Umbilical cord (tissue), 2 donors: ENCODE data around the gene CDC42BPG. TPM values are rescaled to one million over a fixed set of nuclear protein-coding genes. Genes with fewer than 3 reads are reported as not detected.
"Not testable (repeated sequence)": the region's sequence is repeated elsewhere in the genome, so short reads cannot be mapped to it uniquely, and the experiment has no call there.

ENCODE experiments used
- DNase-seq: peaks from one replicate; pipeline ENCODE4 v3.0.0-alpha.2; 2015; ENCODE audit warnings: low spot score
- total RNA-seq: library from RNA; depleted of rRNA; stranded (reverse); fragments of >200 nt; gene quantifications from one replicate; pipeline ENCODE4 v1.2.3, GENCODE V29; 2014; ENCODE audit warnings: low replicate concordance; ENCODE audit not compliant: insufficient read depth

The CDC42BPG gene
- total RNA-seq, 1 donor from 2014 or later, result 0.96 TPM

GRCh38 chr11:64851831-64852351, 7.4 kb upstream of the CDC42BPG start:
- no peak for DNase-seq

- no peak for DNase-seq
Observed at GRCh38 chr11:64850979-64851567, 6.6 kb upstream of the CDC42BPG start.

GRCh38 chr11:64849598-64850356, 5.3 kb upstream of the CDC42BPG start:
- DNase-seq, result no peak

GRCh38 chr11:64848826-64849597, 4.6 kb upstream of the CDC42BPG start:
- DNase-seq, result no peak

GRCh38 chr11:64848214-64848825, 3.9 kb upstream of the CDC42BPG start:
- DNase-seq, result no peak

- DNase-seq, result peak; percentile 96
Observed at GRCh38 chr11:64846998-64847666, 2.7 kb upstream of the CDC42BPG start.

GRCh38 chr11:64845776-64846129, 1.3 kb upstream of the CDC42BPG start:
- DNase-seq, result not testable (repeated sequence)

GRCh38 chr11:64845129-64845775, 799 bp upstream of the CDC42BPG start:
- peak; percentile 23 for DNase-seq

- no peak for DNase-seq
Observed at GRCh38 chr11:64843686-64844329, 645 bp downstream of the CDC42BPG start.

- DNase-seq, result peak; percentile 64
Observed at GRCh38 chr11:64842851-64843685, 1.4 kb downstream of the CDC42BPG start.

- DNase-seq, result no peak
Observed at GRCh38 chr11:64842366-64842759, 2.1 kb downstream of the CDC42BPG start.

- DNase-seq, result no peak
Observed at GRCh38 chr11:64841592-64842365, 2.7 kb downstream of the CDC42BPG start.

GRCh38 chr11:64839887-64840782, 4.3 kb downstream of the CDC42BPG start:
- DNase-seq, result no peak

GRCh38 chr11:64839335-64839734, 5.1 kb downstream of the CDC42BPG start:
- DNase-seq, result no peak

- no peak for DNase-seq
Observed at GRCh38 chr11:64838600-64839334, 5.7 kb downstream of the CDC42BPG start.

GRCh38 chr11:64837887-64838351, 6.5 kb downstream of the CDC42BPG start:
- no peak for DNase-seq
